Left colon (tissue), 2 donors: ENCODE measurements around the gene ZNF778. TPM values are rescaled to one million over a fixed set of nuclear protein-coding genes. Genes with fewer than 3 reads are reported as not detected.

ENCODE experiments used
- ATAC-seq: fragments of 200-7000 bp; cut with Tn5 transposase; one replicate; pipeline ENCODE4 v1.9.1; 2020; ENCODE audit warnings: mild to moderate bottlenecking, moderate library complexity
- DNase-seq, 2 donors: peaks; one replicate each; pipeline ENCODE4 v3.0.0-alpha.2; 2020
- intact Hi-C, 2 donors: fragments of 100-400 bp; cut with DNase I in 1 of 2; cut with micrococcal nuclease in 1 of 2; formaldehyde crosslinking; loops; one replicate each; pipeline versions ENCODE4 v1.11.2 to v1.14.0; 2022; cut with DNase I, micrococcal nuclease
- total RNA-seq, 2 donors: library from RNA; stranded (reverse); fragmentation: NEBNext Ultra II Directional; extraction: Animal tissue kit (Norgen Biotek cat#: 25700); gene quantifications; one replicate each; pipeline ENCODE4 v1.2.1, GENCODE V29; 2021
- donor health status: DM: no; HTN: no; CAD: no.
- donor health status: DM: yes; HTN: yes; CAD: no.

The ZNF778 gene
- total RNA-seq, 2 donors from 2014 or later: 4.4 to 7.0 TPM

GRCh38 chr16:89278441-89279240, 61.1 kb downstream of the ZNF778 start:
- intact Hi-C loops: no loop called here
- DNase-seq: no peak
- no peak for ATAC-seq

GRCh38 chr16:89279666-89280481, 62.4 kb downstream of the ZNF778 start:
- intact Hi-C loops: no loop called here
- no peak for DNase-seq
- no peak for ATAC-seq

GRCh38 chr16:89280546-89281188, 63.2 kb downstream of the ZNF778 start:
- intact Hi-C loops: no loop called here
- ATAC-seq (no peak), DNase-seq (no peak)

GRCh38 chr16:89281189-89281577, 63.7 kb downstream of the ZNF778 start:
- no peak for ATAC-seq
- DNase-seq: no peak
- intact Hi-C loops: no loop called here

GRCh38 chr16:89281829-89282228, 64.3 kb downstream of the ZNF778 start:
- no peak for ATAC-seq
- intact Hi-C loops: no loop called here
- DNase-seq: no peak

GRCh38 chr16:89282523-89282922, 65.0 kb downstream of the ZNF778 start:
- DNase-seq: no peak
- intact Hi-C loops: no loop called here
- no peak for ATAC-seq

GRCh38 chr16:89283449-89283848, 65.9 kb downstream of the ZNF778 start:
- DNase-seq (no peak), ATAC-seq (no peak)
- intact Hi-C loops: no loop called here

- intact Hi-C loops: no loop called here
- no peak for DNase-seq
- ATAC-seq: no peak
These were observed 67.9 kb downstream of the ZNF778 start for GRCh38 chr16:89285381-89285780.

- no peak for ATAC-seq
- intact Hi-C loops: no loop called here
- no peak for DNase-seq
These were observed 68.6 kb downstream of the ZNF778 start for GRCh38 chr16:89286096-89286495.

Other genes with a start within 250 kb of the ZNF778 start
- 10 to 100 TPM; 10.5 to 15.7 TPM for gene CBFA2T3, start 240.5 kb upstream of the ZNF778 start, total RNA-seq
- gene ACSF3, start 123.9 kb upstream of the ZNF778 start, total RNA-seq: 10 to 100 TPM; 55.6 to 62.9 TPM
- gene CDH15, start 46.0 kb upstream of the ZNF778 start, total RNA-seq: not detected
- gene SLC22A31, start 17.2 kb upstream of the ZNF778 start, total RNA-seq: under 1 TPM; 0.34 to 0.59 TPM